Measurements from ENCODE around the gene BAHCC1. TPM values are rescaled to one million over a fixed set of nuclear protein-coding genes. Genes with fewer than 3 reads are reported as not detected.

The BAHCC1 gene
- total RNA-seq, 1 donor from 2014 or later: not detected

GRCh38 chr17:81394377-81394920 is 808 bp upstream of the BAHCC1 start:
- H3K36me3 Mint-ChIP-seq (ENCODE audit: low read depth): peaks cover 7% of the 10 kb centered on the region
- H3K27me3 Mint-ChIP-seq: peaks cover 56% of the 10 kb centered on the region
- H3K4me3 Mint-ChIP-seq: peak overlapping the region; percentile 59
- peaks cover 15% of the 10 kb centered on the region for H3K4me1 Mint-ChIP-seq
- intact Hi-C loops (cut with micrococcal nuclease): loop anchor here (10.0 kb wide), 1 partner anchor 1580 kb away; no protein-coding TSS in a partner anchor
- peak overlapping the region; percentile 69 for H3K27ac Mint-ChIP-seq
- H3K9me3 Mint-ChIP-seq: no peaks in the 10 kb centered on the region
- no peak for DNase-seq

GRCh38 chr17:81395600-81396277 is 482 bp downstream of the BAHCC1 start:
- DNase-seq: no peak
- peaks cover 7% of the 10 kb centered on the region for H3K36me3 Mint-ChIP-seq (ENCODE audit: low read depth)
- H3K4me1 Mint-ChIP-seq: peaks cover 19% of the 10 kb centered on the region
- no peak overlapping the region for H3K4me3 Mint-ChIP-seq
- H3K9me3 Mint-ChIP-seq: no peaks in the 10 kb centered on the region
- intact Hi-C loops (cut with micrococcal nuclease): loop anchor here (1.0 to 10.0 kb wide), 3 partner anchors 87 to 1581 kb away; no protein-coding TSS in a partner anchor
- H3K27ac Mint-ChIP-seq: no peak overlapping the region
- peaks cover 57% of the 10 kb centered on the region for H3K27me3 Mint-ChIP-seq

- Mint-ChIP-seq H3K4me1 (peaks cover 19% of the 10 kb centered on the region), H3K27ac (no peak overlapping the region), H3K27me3 (peaks cover 57% of the 10 kb centered on the region), H3K4me3 (no peak overlapping the region), H3K36me3 (ENCODE audit: low read depth) (peaks cover 7% of the 10 kb centered on the region), H3K9me3 (no peaks in the 10 kb centered on the region)
- intact Hi-C loops (cut with micrococcal nuclease): loop anchor here (1.0 to 10.0 kb wide), 3 partner anchors 86 to 1581 kb away; no protein-coding TSS in a partner anchor
- no peak for DNase-seq
Measured at GRCh38 chr17:81396278-81396721, 1.0 kb downstream of the BAHCC1 start.

- intact Hi-C loops (cut with micrococcal nuclease): loop anchor here (1.0 to 10.0 kb wide), 3 partner anchors 85 to 1582 kb away; no protein-coding TSS in a partner anchor
- H3K27me3 Mint-ChIP-seq: peaks cover 55% of the 10 kb centered on the region
- DNase-seq: peak; percentile 78
- H3K36me3 Mint-ChIP-seq (ENCODE audit: low read depth): peaks cover 5% of the 10 kb centered on the region
- H3K27ac Mint-ChIP-seq: peak overlapping the region; percentile 45
- peaks cover 18% of the 10 kb centered on the region for H3K4me1 Mint-ChIP-seq
- no peaks in the 10 kb centered on the region for H3K9me3 Mint-ChIP-seq
- H3K4me3 Mint-ChIP-seq: no peak overlapping the region
Measured at GRCh38 chr17:81396722-81397313, 1.6 kb downstream of the BAHCC1 start.

- Mint-ChIP-seq H3K27me3 (peaks cover 55% of the 10 kb centered on the region), H3K36me3 (ENCODE audit: low read depth) (peaks cover 5% of the 10 kb centered on the region), H3K4me3 (peak overlapping the region; percentile 51), H3K9me3 (no peaks in the 10 kb centered on the region), H3K27ac (peak overlapping the region; percentile 65), H3K4me1 (peaks cover 17% of the 10 kb centered on the region)
- intact Hi-C loops (cut with micrococcal nuclease): loop anchor here (5.0 to 10.0 kb wide), 2 partner anchors 85 to 1583 kb away; no protein-coding TSS in a partner anchor
- no peak for DNase-seq
Measured at GRCh38 chr17:81397314-81398175, 2.3 kb downstream of the BAHCC1 start.

GRCh38 chr17:81398176-81398831 is 3.0 kb downstream of the BAHCC1 start:
- Mint-ChIP-seq H3K4me1 (peaks cover 17% of the 10 kb centered on the region), H3K36me3 (ENCODE audit: low read depth) (peaks cover 5% of the 10 kb centered on the region), H3K9me3 (no peaks in the 10 kb centered on the region), H3K4me3 (peak overlapping the region; percentile 84), H3K27ac (peak overlapping the region; percentile 65), H3K27me3 (peaks cover 59% of the 10 kb centered on the region)
- intact Hi-C loops (cut with micrococcal nuclease): loop anchor here (5.0 to 10.0 kb wide), 2 partner anchors 84 to 1584 kb away; no protein-coding TSS in a partner anchor
- DNase-seq: no peak

- Mint-ChIP-seq H3K4me1 (peaks cover 16% of the 10 kb centered on the region), H3K4me3 (peak overlapping the region; percentile 84), H3K27me3 (peaks cover 62% of the 10 kb centered on the region), H3K36me3 (ENCODE audit: low read depth) (peaks cover 5% of the 10 kb centered on the region), H3K27ac (peak overlapping the region; percentile 85), H3K9me3 (no peaks in the 10 kb centered on the region)
- intact Hi-C loops (cut with micrococcal nuclease): loop anchor here (5.0 to 10.0 kb wide), 2 partner anchors 83 to 1584 kb away; no protein-coding TSS in a partner anchor
- no peak for DNase-seq
Measured at GRCh38 chr17:81398832-81399411, 3.7 kb downstream of the BAHCC1 start.

- Mint-ChIP-seq H3K27me3 (peaks cover 61% of the 10 kb centered on the region), H3K9me3 (no peaks in the 10 kb centered on the region), H3K4me1 (peaks cover 11% of the 10 kb centered on the region), H3K27ac (no peak overlapping the region), H3K4me3 (no peak overlapping the region), H3K36me3 (ENCODE audit: low read depth) (peaks cover 5% of the 10 kb centered on the region)
- intact Hi-C loops (cut with micrococcal nuclease): loop anchor here (5.0 to 10.0 kb wide), 2 partner anchors 83 to 1585 kb away; no protein-coding TSS in a partner anchor
- DNase-seq: peak; percentile 74
Measured at GRCh38 chr17:81399481-81400153, 4.4 kb downstream of the BAHCC1 start.

- DNase-seq: peak; percentile 69
- Mint-ChIP-seq H3K27me3 (peaks cover 58% of the 10 kb centered on the region), H3K36me3 (ENCODE audit: low read depth) (peaks cover 3% of the 10 kb centered on the region), H3K4me1 (peaks cover 9% of the 10 kb centered on the region), H3K9me3 (no peaks in the 10 kb centered on the region), H3K27ac (peak overlapping the region; percentile 72), H3K4me3 (peak overlapping the region; percentile 77)
- intact Hi-C loops (cut with micrococcal nuclease): no loop called here
Measured at GRCh38 chr17:81400154-81400977, 5.1 kb downstream of the BAHCC1 start.

GRCh38 chr17:81400996-81401722 is 5.9 kb downstream of the BAHCC1 start:
- no peak for DNase-seq
- Mint-ChIP-seq H3K4me3 (no peak overlapping the region), H3K27ac (no peak overlapping the region), H3K27me3 (peaks cover 60% of the 10 kb centered on the region), H3K4me1 (peaks cover 9% of the 10 kb centered on the region), H3K9me3 (no peaks in the 10 kb centered on the region), H3K36me3 (ENCODE audit: low read depth) (peaks cover 3% of the 10 kb centered on the region)
- intact Hi-C loops (cut with micrococcal nuclease): no loop called here
